HepG2 (cell line): ENCODE measurements around the gene CDIP1. TPM values are rescaled to one million over a fixed set of nuclear protein-coding genes. Genes with fewer than 3 reads are reported as not detected.

ENCODE experiments used
- CHCHD3 ChIP-seq: sonication (generic); formaldehyde crosslinking; IDR thresholded peaks from 2 replicates; pipeline ENCODE4 v1.8.0; 2022; ENCODE audit warnings: mild to moderate bottlenecking, missing genetic modification reagents, moderate library complexity
- HOXA3 ChIP-seq: sonication (generic); formaldehyde crosslinking; IDR thresholded peaks from 2 replicates; pipeline ENCODE4 v1.5.0; 2020; ENCODE audit warnings: missing genetic modification reagents
- PAXIP1 ChIP-seq: sonication (generic); formaldehyde crosslinking; conservative IDR thresholded peaks from 2 replicates; pipeline ENCODE4 v1.4.0; 2020; ENCODE audit warnings: mild to moderate bottlenecking, missing genetic modification reagents, moderate library complexity
- PCBP2 ChIP-seq: fragments of 200-400 bp; formaldehyde crosslinking; optimal IDR thresholded peaks from 2 replicates; pipeline ENCODE3; 2018; ENCODE audit warnings: low read length, low read depth; ENCODE audit not compliant: poor library complexity, severe bottlenecking
- PRDM10 ChIP-seq: sonication (generic); formaldehyde crosslinking; IDR thresholded peaks from 2 replicates; pipeline ENCODE4 v1.4.0; 2020; ENCODE audit warnings: low read depth, missing genetic modification reagents
- PTBP1 ChIP-seq: fragments of 200-400 bp; formaldehyde crosslinking; IDR thresholded peaks from 2 replicates; pipeline ENCODE4 v1.6.1; 2018; ENCODE audit warnings: low read length, low read depth; ENCODE audit not compliant: poor library complexity, severe bottlenecking
- SMARCC2 ChIP-seq: fragments of 450-650 bp; IDR thresholded peaks from 2 replicates; pipeline ENCODE4 v1.6.1; 2017; ENCODE audit warnings: antibody characterized with exemption, mild to moderate bottlenecking
- STAG1 ChIP-seq: sonication (generic); formaldehyde crosslinking; IDR thresholded peaks from 2 replicates; pipeline ENCODE4 v1.4.0; 2020; ENCODE audit warnings: missing genetic modification reagents
- ZBTB44 ChIP-seq: sonication (generic); formaldehyde crosslinking; IDR thresholded peaks from 2 replicates; pipeline ENCODE4 v1.4.0; 2020; ENCODE audit warnings: missing genetic modification reagents
- ZNF12 ChIP-seq: sonication (generic); formaldehyde crosslinking; IDR thresholded peaks from 2 replicates; pipeline ENCODE4 v1.5.0; 2020; ENCODE audit warnings: missing genetic modification reagents
- ZNF230 ChIP-seq: sonication (generic); formaldehyde crosslinking; IDR thresholded peaks from 2 replicates; pipeline ENCODE4 v1.4.0; 2020; ENCODE audit warnings: mild to moderate bottlenecking, missing genetic modification reagents
- ZNF235 ChIP-seq: sonication (generic); formaldehyde crosslinking; IDR thresholded peaks from 2 replicates; pipeline ENCODE4 v1.8.1; 2023; ENCODE audit warnings: mild to moderate bottlenecking, missing genetic modification reagents, borderline replicate concordance
- ZNF256 ChIP-seq: sonication (generic); formaldehyde crosslinking; conservative IDR thresholded peaks from 2 replicates; pipeline ENCODE4 v1.4.0; 2020; ENCODE audit warnings: missing genetic modification reagents
- ZNF687 ChIP-seq: sonication (generic); formaldehyde crosslinking; IDR thresholded peaks from 2 replicates; pipeline ENCODE4 v1.5.1; 2020; ENCODE audit warnings: mild to moderate bottlenecking, missing genetic modification reagents, moderate library complexity
- ZSCAN12 ChIP-seq: sonication (generic); formaldehyde crosslinking; IDR thresholded peaks from 2 replicates; pipeline ENCODE4 v1.9.0; 2021; ENCODE audit warnings: mild to moderate bottlenecking, missing genetic modification reagents
- polyA plus RNA-seq, 8 experiments: library from polyadenylated mRNA; depleted of rRNA in 3 of 8; stranded (reverse) in 7 of 8; unstranded in 1 of 8; fragments of >200 nt; fragmentation: Illumina TruSeq in 4 of 8; extraction: Trizol in 4 of 8; gene quantifications; 2 replicates each; pipeline versions ENCODE4 v1.2.1 to v1.2.3, GENCODE V29; 2011 to 2016; ENCODE audit warnings: low read depth in 4 of 8, missing spikeins in 1 of 8, mixed read lengths in 1 of 8; ENCODE audit not compliant: insufficient read depth in 1 of 8
- total RNA-seq, 5 experiments: library from RNA; depleted of rRNA; stranded (reverse); fragments of >200 nt; fragmentation: Illumina TruSeq; extraction: Trizol; gene quantifications; 2 replicates each; pipeline ENCODE4 v1.2.3, GENCODE V29; 2016; ENCODE audit warnings: low read depth in 1 of 5

The CDIP1 gene
- total and polyA plus RNA-seq, 2 of the 13 experiments (the other 11 are each of a cell fraction or from before 2014, with no cell fraction given) = 31.2 to 56.7 TPM

- peak; percentile 100 for TF ChIP-seq PRDM10 (CRISPR knock-in tag)
- TF ChIP-seq PCBP2 = no peak
- TF ChIP-seq STAG1 (CRISPR knock-in tag) = peak; percentile 12; the same call in 1 of the 2 replicates
- no peak for TF ChIP-seq ZNF256 (CRISPR knock-in tag)
- no peak for TF ChIP-seq PTBP1
- peak; percentile 95 for TF ChIP-seq ZNF687 (CRISPR knock-in tag)
- no peak for TF ChIP-seq SMARCC2
- TF ChIP-seq ZSCAN12 (CRISPR knock-in tag) = no peak
- peak; percentile 65; the same call in 1 of the 2 replicates for TF ChIP-seq HOXA3
- no peak for TF ChIP-seq CHCHD3
- no peak for TF ChIP-seq ZBTB44
- peak; percentile 76; the same call in 1 of the 2 replicates for TF ChIP-seq ZNF230 (CRISPR knock-in tag)
- peak; percentile 94 for TF ChIP-seq PAXIP1
- peak; percentile 71; the same call in 1 of the 2 replicates for TF ChIP-seq ZNF12 (CRISPR knock-in tag)
- no peak; the same call in 1 of the 2 replicates for TF ChIP-seq ZNF235 (CRISPR knock-in tag)
Measured at GRCh38 chr16:4461250-4462085, 77.1 kb downstream of the CDIP1 start (continued).
